ENCODE results near the gene FERMT1. TPM values are rescaled to one million over a fixed set of nuclear protein-coding genes. Genes with fewer than 3 reads are reported as not detected.

FERMT1 gene
- total RNA-seq, 1 experiment from 2014 or later = 30.1 TPM

- Mint-ChIP-seq H3K27me3 (ENCODE audit: insufficient read depth, unreplicated experiment) (no peaks in the 10 kb centered on the region), H3K36me3 (ENCODE audit: insufficient read depth, unreplicated experiment) (peaks cover 12% of the 10 kb centered on the region), H3K9me3 (ENCODE audit: unreplicated experiment) (no peaks in the 10 kb centered on the region), H3K27ac (ENCODE audit: unreplicated experiment) (peak overlapping the region; percentile 64), H3K4me1 (ENCODE audit: low read depth, unreplicated experiment) (peaks cover 41% of the 10 kb centered on the region), H3K4me3 (ENCODE audit: unreplicated experiment) (peak overlapping the region; percentile 77)
- intact Hi-C loops (cut with micrococcal nuclease; ENCODE audit: unreplicated experiment) = no loop called here
- Histone ChIP-seq H3K27me3 (replicated peaks; ENCODE audit: control insufficient read depth, insufficient read depth, low read length) (no peaks in the 10 kb centered on the region), H3K9me3 (no peaks in the 10 kb centered on the region), H3K4me1 (peaks cover 62% of the 10 kb centered on the region), H3K36me3 (ENCODE audit: control insufficient read depth, insufficient read depth, low read length) (peaks cover 3% of the 10 kb centered on the region; the same call in 1 of the 2 replicates), H3K4me3 (ENCODE audit: low read depth, low read length) (peak overlapping the region; percentile 71)
- TF ChIP-seq CTCF (IDR thresholded peaks at IDR 0.05; ENCODE audit: insufficient read depth in 1 of 2, low read depth in 1 of 2, low read length in 1 of 2, severe bottlenecking in 1 of 2, unreplicated experiment in 1 of 2) = no peak
- ChIA-PET POLR2A (interaction anchor here (0.9 kb wide), 1 partner anchor 46 kb away, joined by 4 read pairs; no protein-coding TSS in a partner anchor), CTCF (no interaction called here)
- no peak for DNase-seq
- BruUV-seq (replicated peaks) = no TSS peak
Measured at GRCh38 chr20:6053064-6053775, 69.6 kb downstream of the FERMT1 start.

GRCh38 chr20:6051505-6051904 is 71.3 kb downstream of the FERMT1 start:
- H3K4me1 ChIP-seq = peaks cover 47% of the 10 kb centered on the region
- no peaks in the 10 kb centered on the region for H3K27me3 ChIP-seq (replicated peaks; ENCODE audit: control insufficient read depth, insufficient read depth, low read length)
- no peak for DNase-seq
- H3K4me3 Mint-ChIP-seq (ENCODE audit: unreplicated experiment) = peak overlapping the region; percentile 77
- ChIA-PET CTCF (no interaction called here), POLR2A (no interaction called here)
- peaks cover 3% of the 10 kb centered on the region; the same call in 1 of the 2 replicates for H3K36me3 ChIP-seq (ENCODE audit: control insufficient read depth, insufficient read depth, low read length)
- peaks cover 22% of the 10 kb centered on the region for H3K36me3 Mint-ChIP-seq (ENCODE audit: insufficient read depth, unreplicated experiment)
- no peaks in the 10 kb centered on the region for H3K27me3 Mint-ChIP-seq (ENCODE audit: insufficient read depth, unreplicated experiment)
- BruUV-seq (replicated peaks) = no TSS peak
- peaks cover 28% of the 10 kb centered on the region for H3K4me1 Mint-ChIP-seq (ENCODE audit: low read depth, unreplicated experiment)
- no peaks in the 10 kb centered on the region for H3K9me3 Mint-ChIP-seq (ENCODE audit: unreplicated experiment)
- H3K27ac Mint-ChIP-seq (ENCODE audit: unreplicated experiment) = no peak overlapping the region
- peak overlapping the region; percentile 71 for H3K4me3 ChIP-seq (ENCODE audit: low read depth, low read length)
- H3K9me3 ChIP-seq = no peaks in the 10 kb centered on the region
- intact Hi-C loops (cut with micrococcal nuclease; ENCODE audit: unreplicated experiment) = loop anchor here (1.0 kb wide), 1 partner anchor 23 kb away; no protein-coding TSS in a partner anchor
- no peak for TF ChIP-seq CTCF (IDR thresholded peaks at IDR 0.05; ENCODE audit: insufficient read depth in 1 of 2, low read depth in 1 of 2, low read length in 1 of 2, severe bottlenecking in 1 of 2, unreplicated experiment in 1 of 2)

- H3K4me3 Mint-ChIP-seq (ENCODE audit: unreplicated experiment) = no peak overlapping the region
- Histone ChIP-seq H3K4me1 (peaks cover 16% of the 10 kb centered on the region), H3K27me3 (replicated peaks; ENCODE audit: control insufficient read depth, insufficient read depth, low read length) (no peaks in the 10 kb centered on the region), H3K9me3 (no peaks in the 10 kb centered on the region), H3K36me3 (ENCODE audit: control insufficient read depth, insufficient read depth, low read length) (peaks cover 3% of the 10 kb centered on the region; the same call in 1 of the 2 replicates), H3K4me3 (ENCODE audit: low read depth, low read length) (no peak overlapping the region)
- H3K27ac Mint-ChIP-seq (ENCODE audit: unreplicated experiment) = no peak overlapping the region
- intact Hi-C loops (cut with micrococcal nuclease; ENCODE audit: unreplicated experiment) = no loop called here
- H3K9me3 Mint-ChIP-seq (ENCODE audit: unreplicated experiment) = no peaks in the 10 kb centered on the region
- H3K36me3 Mint-ChIP-seq (ENCODE audit: insufficient read depth, unreplicated experiment) = peaks cover 34% of the 10 kb centered on the region
- ChIA-PET CTCF (no interaction called here), POLR2A (no interaction called here)
- TF ChIP-seq CTCF (IDR thresholded peaks at IDR 0.05; ENCODE audit: insufficient read depth in 1 of 2, low read depth in 1 of 2, low read length in 1 of 2, severe bottlenecking in 1 of 2, unreplicated experiment in 1 of 2) = no peak
- H3K27me3 Mint-ChIP-seq (ENCODE audit: insufficient read depth, unreplicated experiment) = no peaks in the 10 kb centered on the region
- peaks cover 7% of the 10 kb centered on the region for H3K4me1 Mint-ChIP-seq (ENCODE audit: low read depth, unreplicated experiment)
- DNase-seq = no peak
- BruUV-seq (replicated peaks) = no TSS peak
Measured at GRCh38 chr20:6048391-6048790, 74.4 kb downstream of the FERMT1 start.
